Stimulated activated CD4-positive, alpha-beta T cell treated with anti-CD3 and anti-CD28 coated beads, Interleukin-15, amount 100 ng/mL, for 1 hour (primary cell): Measurements from ENCODE around the gene EGFL6.
"Not testable (repeated sequence)": the region's sequence is repeated elsewhere in the genome, so short reads cannot be mapped to it uniquely, and the experiment has no call there.

Source experiments
- DNase-seq, 2 donors: peaks; one replicate each; pipeline ENCODE4 v3.0.0-alpha.2; 2020; ENCODE audit warnings: low read depth in 1 of 2, low spot score in 1 of 2

Gene EGFL6

GRCh38 chrX:13590207-13590606, 20.8 kb downstream of the EGFL6 start:
- DNase-seq: no peak

DNA sequence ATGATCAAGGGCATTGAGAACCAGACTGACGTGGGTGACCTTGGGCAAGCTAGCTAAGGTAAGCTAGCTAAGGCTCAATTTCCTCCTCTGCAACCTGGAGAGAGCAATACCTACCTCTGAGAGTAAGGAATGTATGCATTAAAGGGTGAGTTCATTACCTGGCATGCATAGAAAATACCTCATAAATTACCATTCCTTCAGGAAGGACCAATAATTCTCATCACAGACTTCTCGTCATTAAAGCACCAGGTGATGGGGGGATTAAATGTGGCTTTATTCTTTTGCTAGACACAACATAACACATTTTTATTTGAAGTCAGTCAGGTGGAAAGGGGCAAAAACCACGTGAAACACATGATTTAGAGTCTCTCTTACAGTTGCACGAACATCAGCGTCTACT, 21.5 kb downstream of the EGFL6 start:
- DNase-seq: no peak

DNA sequence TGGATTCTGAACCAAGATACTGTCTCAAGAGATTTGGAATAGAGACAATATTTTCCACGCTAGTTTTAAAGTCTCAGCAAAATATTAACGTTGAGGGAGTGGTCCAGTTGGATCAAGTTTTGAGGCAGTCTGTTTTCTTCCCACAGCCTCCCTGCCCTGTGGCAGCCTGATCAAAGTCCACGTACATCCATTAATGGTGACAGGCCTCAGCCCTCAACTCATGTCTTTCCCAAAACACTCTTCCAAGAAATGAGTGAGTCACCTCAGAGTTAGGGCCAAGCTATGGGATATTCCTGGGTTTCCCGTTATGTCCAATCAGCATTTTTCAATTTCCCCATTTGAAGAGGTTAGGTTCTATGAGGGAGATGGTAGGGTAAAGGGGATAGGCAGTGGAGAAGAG, 28.5 kb downstream of the EGFL6 start:
- DNase-seq: no peak

GRCh38 chrX:13598877-13599276, 29.5 kb downstream of the EGFL6 start:
- DNase-seq: no peak

DNA sequence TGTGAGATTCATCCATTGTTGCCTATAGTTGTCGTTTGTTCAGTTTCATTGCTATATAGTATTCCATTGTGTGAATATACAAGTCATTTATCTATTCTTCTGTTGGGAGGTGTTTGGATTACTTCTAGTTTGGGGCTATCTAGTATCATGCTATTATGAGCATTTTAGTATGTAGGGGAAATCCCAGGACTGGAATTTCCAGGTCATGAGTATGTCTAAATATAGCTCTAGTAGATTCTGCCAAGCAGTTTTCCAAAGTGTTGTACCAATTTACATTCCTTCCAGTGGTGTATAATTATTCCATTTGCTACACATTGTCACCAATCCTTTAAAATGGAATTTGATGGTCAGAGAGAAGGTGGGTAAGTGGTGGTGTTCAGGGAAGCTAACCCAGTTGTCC, 30.1 kb downstream of the EGFL6 start:
- DNase-seq: no peak

DNA sequence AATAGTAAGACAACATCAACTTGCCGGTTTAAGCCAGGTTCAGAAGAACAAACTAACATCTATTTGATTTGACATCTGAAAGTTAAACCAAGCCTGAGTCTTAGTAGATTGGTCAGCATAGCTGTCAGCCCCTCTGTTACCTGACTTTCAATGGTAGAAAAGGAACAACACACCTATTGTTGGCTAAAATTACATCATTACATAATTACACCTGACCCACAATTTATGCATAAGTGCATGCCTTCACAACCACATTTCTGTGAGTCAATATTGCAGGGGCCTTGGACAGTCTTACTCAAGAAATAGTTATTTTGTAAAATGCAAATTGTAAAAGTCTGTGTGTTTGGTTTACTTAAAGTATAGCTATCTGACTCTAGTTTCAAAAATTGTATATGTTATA, 36.2 kb downstream of the EGFL6 start:
- DNase-seq: no peak

DNA sequence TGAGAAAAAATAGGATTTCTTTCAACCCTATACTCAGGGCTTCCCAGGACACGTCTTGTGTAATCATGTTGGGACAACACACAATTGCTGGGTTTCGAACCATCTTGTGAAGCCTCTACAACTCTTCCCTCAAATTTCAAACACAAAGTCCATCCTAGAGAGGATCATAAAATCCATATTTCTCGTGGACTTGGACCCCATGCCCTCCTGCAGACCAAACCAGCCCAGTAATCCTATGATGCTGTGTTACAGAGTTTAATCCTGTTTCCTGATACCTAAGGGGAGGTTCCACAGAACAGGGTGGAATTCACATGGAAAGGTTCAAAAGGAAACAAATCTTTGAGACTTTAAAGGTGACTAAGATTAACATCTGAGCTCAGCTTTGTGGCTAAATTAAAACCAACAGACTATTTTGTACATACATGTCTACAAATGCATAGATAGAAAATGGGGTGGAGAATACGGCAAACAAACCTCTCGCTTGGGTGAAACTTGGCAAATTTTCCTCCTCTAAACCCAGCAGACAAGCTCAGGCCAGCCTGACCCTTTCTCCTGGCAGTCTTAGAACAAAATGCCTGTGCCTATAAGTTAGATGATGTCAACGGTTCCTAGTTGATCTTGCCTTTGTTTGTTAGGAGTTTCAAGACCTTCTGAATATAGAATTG, 38.1 kb downstream of the EGFL6 start:
- no peak for DNase-seq

DNA sequence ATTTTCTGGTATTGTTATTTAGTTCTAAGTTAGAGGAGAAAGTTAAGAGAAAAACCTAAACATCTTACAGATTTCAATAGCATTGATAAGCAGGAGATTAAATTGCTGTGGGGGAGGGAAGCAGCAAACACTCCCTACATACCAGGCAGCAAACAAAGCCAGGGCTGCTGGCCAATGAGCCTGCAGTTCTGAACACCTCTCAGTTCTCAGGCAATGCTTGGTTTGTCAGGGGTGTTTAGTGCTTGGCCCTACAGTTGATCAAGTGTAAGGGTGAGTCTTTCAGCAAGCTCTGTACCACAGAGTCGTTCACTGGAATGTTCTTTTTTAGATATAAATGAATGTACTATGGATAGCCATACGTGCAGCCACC, 38.6 kb downstream of the EGFL6 start:
- DNase-seq: no peak

- no peak for DNase-seq
Measured at GRCh38 chrX:13614154-13614553, 44.8 kb downstream of the EGFL6 start.

- no peak for DNase-seq
Measured at GRCh38 chrX:13620207-13620606, 50.8 kb downstream of the EGFL6 start.

- no peak for DNase-seq
Measured at GRCh38 chrX:13622401-13622964, 53.1 kb downstream of the EGFL6 start.

DNA sequence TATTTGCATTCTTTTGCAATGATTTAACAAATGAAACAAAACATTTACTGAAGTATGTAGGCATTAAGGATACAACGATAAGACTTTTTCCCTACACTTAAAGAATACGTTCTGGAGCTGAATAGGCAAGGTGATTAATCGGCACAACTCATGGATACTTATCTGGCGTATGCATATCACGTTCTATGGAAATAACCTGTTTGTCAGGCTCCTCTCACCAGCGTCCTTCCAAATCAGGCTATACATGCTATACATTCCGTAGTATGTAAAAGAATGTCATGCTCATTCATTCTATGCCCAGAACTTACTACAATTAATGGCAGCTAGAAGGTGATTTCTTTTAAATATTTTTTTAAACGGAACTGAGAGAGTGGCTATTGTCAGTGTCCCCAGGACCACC, 57.9 kb downstream of the EGFL6 start:
- DNase-seq: no peak

DNA sequence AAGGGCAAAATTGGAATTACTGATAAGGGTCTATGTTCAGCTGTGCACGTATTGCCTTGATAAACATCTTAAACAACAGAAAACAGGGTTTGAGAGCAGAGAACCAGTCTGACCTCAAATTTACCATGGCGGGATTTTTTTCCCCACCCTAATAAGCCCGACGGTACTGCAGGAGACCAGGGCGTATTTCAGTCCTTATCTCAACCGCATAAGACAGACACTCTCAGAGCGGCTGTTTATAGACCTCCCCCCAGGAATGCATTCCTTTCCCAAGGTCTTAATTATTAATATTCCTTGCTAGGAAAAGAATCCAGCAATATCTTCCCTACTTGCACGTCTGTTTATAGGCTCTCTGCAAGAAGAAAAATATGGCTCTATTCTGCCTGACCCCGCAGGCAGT, 67.8 kb downstream of the EGFL6 start:
- not testable (repeated sequence) for DNase-seq

DNA sequence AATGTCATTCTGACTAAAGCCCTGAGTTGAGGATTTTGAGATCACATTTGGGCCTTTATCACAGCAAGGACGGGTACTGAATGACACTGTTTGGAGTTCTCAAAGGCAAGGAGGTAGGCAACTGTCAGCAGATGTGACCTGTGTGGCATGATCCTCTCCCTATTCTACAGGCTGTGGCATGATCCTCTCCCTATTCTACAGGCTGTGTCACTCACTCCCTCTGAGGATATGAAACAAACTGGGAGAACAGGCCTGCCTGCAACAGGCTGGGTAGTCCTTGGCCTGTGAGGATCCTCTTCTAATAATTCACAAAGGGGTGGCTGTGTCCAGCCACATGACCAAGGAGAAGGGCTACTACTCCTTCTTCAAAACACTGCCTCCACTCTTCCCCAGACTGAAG, 68.6 kb downstream of the EGFL6 start:
- no peak for DNase-seq

- DNase-seq: no peak
Measured at GRCh38 chrX:13638826-13639225, 69.4 kb downstream of the EGFL6 start.

- DNase-seq: not testable (repeated sequence)
Measured at GRCh38 chrX:13641684-13642083, 72.3 kb downstream of the EGFL6 start.

GRCh38 chrX:13645464-13646153, 76.2 kb downstream of the EGFL6 start:
- DNase-seq: no peak

GRCh38 chrX:13646154-13646549, 76.8 kb downstream of the EGFL6 start:
- DNase-seq: no peak

- DNase-seq: peak; percentile 6 to 17
Measured at GRCh38 chrX:13647709-13648212, 78.4 kb downstream of the EGFL6 start.

DNA sequence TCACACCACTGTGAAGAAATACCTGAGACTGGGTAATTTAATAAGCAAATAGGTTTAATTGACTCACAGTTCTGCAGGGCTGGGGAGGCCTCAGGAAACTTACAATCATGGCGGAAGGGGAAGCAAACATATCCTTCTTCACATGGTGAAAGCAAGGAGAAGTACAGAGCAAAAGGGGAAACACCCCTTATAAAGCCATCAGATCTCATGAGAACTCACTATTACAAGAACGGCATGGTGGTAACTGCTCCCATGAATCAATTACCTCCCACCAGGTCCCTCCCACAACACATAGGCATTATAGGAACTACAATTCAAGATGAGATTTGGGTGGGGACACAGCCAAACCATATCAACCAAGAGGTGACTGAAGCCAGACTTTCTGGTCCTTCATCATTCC, 78.9 kb downstream of the EGFL6 start:
- not testable (repeated sequence) for DNase-seq

DNA sequence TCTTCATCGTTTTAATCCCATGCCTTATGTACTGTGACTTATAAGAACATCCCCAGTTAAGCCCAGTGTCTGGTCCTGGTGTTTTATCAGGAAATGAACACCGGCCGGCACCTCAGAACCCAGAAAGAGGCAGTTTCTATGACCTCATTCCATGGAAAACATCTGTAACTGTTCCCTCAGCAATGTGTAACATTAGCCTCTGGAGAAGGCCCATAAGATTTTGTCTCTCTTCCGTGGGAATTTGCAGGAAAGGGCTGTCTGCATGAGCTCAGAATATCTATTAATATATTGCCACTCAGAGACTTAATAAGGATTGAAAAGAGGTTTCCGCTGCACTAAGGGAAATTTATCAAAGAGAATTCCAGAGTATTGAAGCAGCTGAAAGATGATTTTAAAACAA, 80.4 kb downstream of the EGFL6 start:
- no peak for DNase-seq

GRCh38 chrX:13650318-13650717, 80.9 kb downstream of the EGFL6 start:
- no peak for DNase-seq

GRCh38 chrX:13651150-13651549, 81.7 kb downstream of the EGFL6 start:
- no peak for DNase-seq
